ENCODE measurements around the gene LGALS3BP. TPM values are rescaled to one million over a fixed set of nuclear protein-coding genes. Genes with fewer than 3 reads are reported as not detected.

LGALS3BP gene
- 0.88 TPM in 1 of 2 replicates, not detected in the other for total RNA-seq (2014; rRNA removed; shearing (Covaris generic))
- total RNA-seq (2022) = 1.3 and 1.7 TPM in 2 replicates
- percentile 25 among the genes with signal in this experiment for Bru-seq, nascent RNA
- BruChase-seq, experiment 1, labeled RNA remaining after a 6-hour chase = percentile 24 among the genes with signal in this experiment
- BruChase-seq, experiment 2, labeled RNA remaining after a 2-hour chase = percentile 21 among the genes with signal in this experiment
- long read RNA-seq, partial matches to known transcripts = 1 of 3 reads
- long read RNA-seq, other reads (novel, unspliced or antisense) = 0 of 3 reads

- BruUV-seq (replicated peaks) = no TSS peak
- TF ChIP-seq CTCF (conservative IDR thresholded peaks at IDR 0.05; ENCODE audit: low read length) = no peak
- no peak for TF ChIP-seq EZH2phosphoT487 (IDR thresholded peaks at IDR 0.05; ENCODE audit: borderline replicate concordance, low read depth, low read length)
- no peak for DNase-seq (ENCODE audit: low spot score)
- H3K4me1 ChIP-seq (ENCODE audit: insufficient read depth, low read length, poor library complexity, severe bottlenecking) = peaks cover 10% of the 10 kb centered on the region
- no peaks in the 10 kb centered on the region for H3K9me2 ChIP-seq (ENCODE audit: insufficient read depth, low read length)
- H3K36me3 ChIP-seq (ENCODE audit: insufficient read depth, low read length) = no peaks in the 10 kb centered on the region
- no peak within 1 kb of the TSS for H3K27ac ChIP-seq (ENCODE audit: low read depth, low read length, poor library complexity, severe bottlenecking)
- H3K9me3 ChIP-seq (ENCODE audit: low read length) = no peaks in the 10 kb centered on the region
- no peak within 1 kb of the TSS for H2AFZ ChIP-seq (ENCODE audit: low read length)
- no peak within 1 kb of the TSS for H3K4me2 ChIP-seq (ENCODE audit: low read length)
- CTCF ChIA-PET (ENCODE audit: unreplicated experiment) = no interaction called here
- POLR2A ChIA-PET = no interaction called here
- H4K20me1 ChIP-seq (ENCODE audit: insufficient read depth, low read length) = no peaks in the 10 kb centered on the region
- H3K4me3 ChIP-seq (ENCODE audit: low read depth, low read length, poor library complexity, severe bottlenecking) = no peak within 1 kb of the TSS
- intact Hi-C loops (cut with micrococcal nuclease; ENCODE audit: unreplicated experiment) = no loop called here
- no peaks in the 10 kb centered on the region for H3K79me2 ChIP-seq (ENCODE audit: insufficient read depth, low read depth, low read length)
These were observed at the start of gene LGALS3BP for GRCh38 chr17:78979780-78980623. LGALS3BP (minus strand) TSS chr17:78979923; CDS start chr17:78977191, 2,732 bp downstream.

GRCh38 chr17:79028496-79029326 is 49.0 kb upstream of the LGALS3BP start:
- Histone ChIP-seq H3K9me3 (ENCODE audit: low read length) (no peaks in the 10 kb centered on the region), H3K36me3 (ENCODE audit: insufficient read depth, low read length) (no peaks in the 10 kb centered on the region), H2AFZ (ENCODE audit: low read length) (no peak overlapping the region), H4K20me1 (ENCODE audit: insufficient read depth, low read length) (no peaks in the 10 kb centered on the region), H3K27ac (ENCODE audit: low read depth, low read length, poor library complexity, severe bottlenecking) (no peak overlapping the region), H3K9me2 (ENCODE audit: insufficient read depth, low read length) (no peaks in the 10 kb centered on the region), H3K79me2 (ENCODE audit: insufficient read depth, low read depth, low read length) (no peaks in the 10 kb centered on the region), H3K4me2 (ENCODE audit: low read length) (no peak overlapping the region), H3K4me3 (ENCODE audit: low read depth, low read length, poor library complexity, severe bottlenecking) (no peak overlapping the region), H3K4me1 (ENCODE audit: insufficient read depth, low read length, poor library complexity, severe bottlenecking) (no peaks in the 10 kb centered on the region)
- DNase-seq (ENCODE audit: low spot score) = no peak
- no TSS peak for BruUV-seq (replicated peaks)
- ChIA-PET CTCF (ENCODE audit: unreplicated experiment) (no interaction called here), POLR2A (no interaction called here)
- TF ChIP-seq CTCF (conservative IDR thresholded peaks at IDR 0.05; ENCODE audit: low read length) (peak; percentile 41), EZH2phosphoT487 (IDR thresholded peaks at IDR 0.05; ENCODE audit: borderline replicate concordance, low read depth, low read length) (no peak)
- intact Hi-C loops (cut with micrococcal nuclease; ENCODE audit: unreplicated experiment) = no loop called here

Data from OCI-LY7 (cell line).